Measurements from ENCODE around the gene TMEM62.

TMEM62 gene

DNA sequence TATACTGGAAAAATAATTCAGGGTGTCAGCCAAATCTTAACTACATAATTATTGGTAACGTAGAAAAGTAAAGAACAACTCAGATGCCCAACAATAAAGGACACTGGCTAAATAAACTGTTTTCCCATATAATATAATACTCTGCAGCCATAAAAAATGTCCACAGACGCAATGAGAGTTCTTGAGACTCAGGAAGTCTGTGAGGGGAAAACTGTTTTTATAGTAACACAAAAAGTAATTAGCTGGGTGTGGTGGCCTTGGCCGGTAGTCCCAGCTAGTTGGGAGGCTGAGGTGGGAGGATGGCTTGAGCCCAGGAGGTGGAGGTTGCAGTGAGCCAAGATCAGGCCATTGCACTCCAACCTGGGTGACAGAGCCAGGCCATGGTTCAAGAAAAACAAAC lies 22.0 kb upstream of the TMEM62 start:
- TF ChIP-seq, protein P1, sequence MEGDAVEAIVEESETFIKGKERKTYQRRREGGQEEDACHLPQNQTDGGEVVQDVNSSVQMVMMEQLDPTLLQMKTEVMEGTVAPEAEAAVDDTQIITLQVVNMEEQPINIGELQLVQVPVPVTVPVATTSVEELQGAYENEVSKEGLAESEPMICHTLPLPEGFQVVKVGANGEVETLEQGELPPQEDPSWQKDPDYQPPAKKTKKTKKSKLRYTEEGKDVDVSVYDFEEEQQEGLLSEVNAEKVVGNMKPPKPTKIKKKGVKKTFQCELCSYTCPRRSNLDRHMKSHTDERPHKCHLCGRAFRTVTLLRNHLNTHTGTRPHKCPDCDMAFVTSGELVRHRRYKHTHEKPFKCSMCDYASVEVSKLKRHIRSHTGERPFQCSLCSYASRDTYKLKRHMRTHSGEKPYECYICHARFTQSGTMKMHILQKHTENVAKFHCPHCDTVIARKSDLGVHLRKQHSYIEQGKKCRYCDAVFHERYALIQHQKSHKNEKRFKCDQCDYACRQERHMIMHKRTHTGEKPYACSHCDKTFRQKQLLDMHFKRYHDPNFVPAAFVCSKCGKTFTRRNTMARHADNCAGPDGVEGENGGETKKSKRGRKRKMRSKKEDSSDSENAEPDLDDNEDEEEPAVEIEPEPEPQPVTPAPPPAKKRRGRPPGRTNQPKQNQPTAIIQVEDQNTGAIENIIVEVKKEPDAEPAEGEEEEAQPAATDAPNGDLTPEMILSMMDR (IDR thresholded peaks at IDR 0.05; ENCODE audit: borderline replicate concordance, control extremely low read depth, extremely low read depth, insufficient read depth, missing control alignments) = no peak
- in situ Hi-C loops (cut with MboI; ENCODE audit: low sequenced_read_pairs, unreplicated experiment) = no loop called here
- no peak for DNase-seq (ENCODE audit: low spot score)

DNA sequence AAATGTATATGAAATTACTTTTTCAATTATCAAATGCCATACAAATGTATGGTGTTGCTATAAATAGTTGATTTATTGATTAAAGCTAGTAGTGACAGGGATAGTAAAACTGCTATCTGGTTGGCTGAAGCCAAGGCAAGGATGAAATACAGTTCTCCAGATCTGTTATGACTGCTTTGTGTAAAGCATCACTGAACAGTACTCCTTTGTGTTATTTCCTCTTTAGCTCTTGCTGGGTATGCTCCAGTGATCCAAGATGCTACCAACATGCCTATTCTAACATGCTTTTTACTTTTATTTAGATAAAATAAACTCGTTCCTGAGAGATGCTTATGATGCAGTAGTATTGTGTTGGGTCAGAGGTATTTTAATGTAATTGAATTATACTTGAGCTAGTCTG lies 15.1 kb upstream of the TMEM62 start:
- TF ChIP-seq, protein P1 (IDR thresholded peaks at IDR 0.05; ENCODE audit: borderline replicate concordance, control extremely low read depth, extremely low read depth, insufficient read depth, missing control alignments) = no peak
- in situ Hi-C loops (cut with MboI; ENCODE audit: low sequenced_read_pairs, unreplicated experiment) = no loop called here

DNA sequence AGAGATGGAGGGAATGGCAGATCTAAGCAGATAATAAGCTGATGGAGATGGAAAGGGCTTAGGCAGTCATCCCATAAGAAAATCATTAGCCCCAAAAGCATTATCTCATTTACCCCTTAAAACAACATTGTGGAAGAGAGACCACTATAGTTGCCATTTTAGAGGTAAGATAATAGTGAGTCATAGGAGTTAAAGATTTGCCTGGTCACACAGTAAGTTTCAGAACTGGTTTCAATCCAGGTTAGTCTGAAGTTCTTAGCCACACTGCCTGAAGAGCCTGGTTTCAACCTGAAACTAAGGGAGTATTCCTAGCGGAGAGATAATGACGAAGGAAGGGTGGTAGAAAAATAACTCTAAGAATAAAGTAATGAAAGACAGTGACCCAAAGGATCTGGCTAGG lies 14.6 kb upstream of the TMEM62 start:
- in situ Hi-C loops (cut with MboI; ENCODE audit: low sequenced_read_pairs, unreplicated experiment) = no loop called here
- TF ChIP-seq, protein P1 (IDR thresholded peaks at IDR 0.05; ENCODE audit: borderline replicate concordance, control extremely low read depth, extremely low read depth, insufficient read depth, missing control alignments) = no peak
- DNase-seq (ENCODE audit: low spot score) = peak; percentile 48

More for the DNA sequence above, 15.1 kb upstream of the TMEM62 start:
- DNase-seq (ENCODE audit: low spot score) = peak; percentile 36

DNA sequence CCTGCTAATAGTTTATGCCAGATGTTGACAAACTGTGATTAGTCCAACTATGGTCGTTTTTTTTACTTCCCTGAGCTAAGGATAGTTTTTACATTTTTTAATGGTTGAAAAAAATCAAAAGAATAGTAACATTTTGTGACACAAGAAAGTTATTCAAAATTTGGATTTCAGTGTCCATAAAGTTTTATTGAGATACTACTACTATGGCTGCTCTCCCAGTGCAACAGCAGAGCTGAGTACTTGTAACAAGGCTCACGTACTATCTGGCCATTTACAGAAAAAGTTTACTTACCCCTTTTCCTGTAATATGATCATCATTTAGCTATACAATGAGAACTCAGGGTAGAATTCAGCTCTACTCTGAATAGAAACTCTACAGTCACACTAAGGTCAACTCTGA lies 11.5 kb upstream of the TMEM62 start:
- TF ChIP-seq, protein P1 (IDR thresholded peaks at IDR 0.05; ENCODE audit: borderline replicate concordance, control extremely low read depth, extremely low read depth, insufficient read depth, missing control alignments) = no peak
- in situ Hi-C loops (cut with MboI; ENCODE audit: low sequenced_read_pairs, unreplicated experiment) = no loop called here
- no peak for DNase-seq (ENCODE audit: low spot score)

DNA sequence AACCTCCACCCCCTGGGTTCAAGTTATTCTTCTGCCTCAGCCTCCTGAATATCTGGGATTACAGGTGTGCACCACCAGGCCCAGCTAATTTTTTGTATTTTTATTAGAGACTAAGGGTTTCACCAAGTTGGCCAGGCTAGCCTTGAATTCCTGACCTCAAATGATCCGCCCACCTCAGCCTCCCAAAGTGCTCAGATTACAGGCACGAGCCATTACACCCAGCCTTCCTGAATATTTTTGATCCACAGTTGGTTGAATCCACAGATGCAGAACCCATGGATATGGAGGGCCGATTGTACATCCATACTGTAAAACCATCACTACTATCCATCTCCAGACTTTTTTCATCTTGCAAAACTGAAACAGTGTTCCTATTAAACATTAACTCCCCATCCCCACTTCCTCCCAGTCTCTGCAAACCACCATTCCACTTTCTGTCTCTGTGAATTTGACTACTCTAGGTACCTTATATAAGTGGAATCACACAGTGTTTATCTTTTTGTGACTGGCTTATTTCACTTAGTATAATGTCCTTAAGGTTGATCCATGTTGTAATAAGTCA lies 8.2 kb upstream of the TMEM62 start:
- no peak for DNase-seq (ENCODE audit: low spot score)
- TF ChIP-seq, protein P1 (IDR thresholded peaks at IDR 0.05; ENCODE audit: borderline replicate concordance, control extremely low read depth, extremely low read depth, insufficient read depth, missing control alignments) = no peak
- in situ Hi-C loops (cut with MboI; ENCODE audit: low sequenced_read_pairs, unreplicated experiment) = no loop called here

DNA sequence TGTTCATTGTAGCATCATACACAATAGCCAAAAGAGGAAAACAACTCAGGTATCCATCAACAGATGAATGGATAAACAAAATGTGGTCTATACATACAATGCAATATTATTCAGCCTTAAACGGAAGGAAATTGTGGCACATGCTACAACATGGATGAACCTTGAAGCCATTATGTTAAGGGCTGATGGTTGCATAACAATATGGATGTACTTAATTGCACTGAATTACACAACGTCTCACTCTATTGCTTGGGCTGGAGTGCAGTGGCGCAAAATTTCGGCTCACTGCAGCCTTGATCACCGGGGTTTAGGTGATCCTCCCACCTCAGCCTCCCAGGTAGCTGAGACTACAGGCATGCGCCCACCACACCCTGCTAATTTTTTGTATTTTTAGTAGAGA lies 7.0 kb upstream of the TMEM62 start:
- in situ Hi-C loops (cut with MboI; ENCODE audit: low sequenced_read_pairs, unreplicated experiment) = no loop called here
- DNase-seq (ENCODE audit: low spot score) = no peak

More for the DNA sequence above, 7.0 kb upstream of the TMEM62 start:
- TF ChIP-seq, protein P1 (IDR thresholded peaks at IDR 0.05; ENCODE audit: borderline replicate concordance, control extremely low read depth, extremely low read depth, insufficient read depth, missing control alignments) = no peak
